ENCODE results near the gene RPL5. TPM values are rescaled to one million over a fixed set of nuclear protein-coding genes. Genes with fewer than 3 reads are reported as not detected.

RPL5 gene
- total RNA-seq, 4 donors from 2014 or later: 1,085 to 2,182 (median 1,790) TPM

GRCh38 chr1:92879316-92879968 is 47.6 kb downstream of the RPL5 start:
- Histone ChIP-seq H3K9me3 (no peaks in the 10 kb centered on the region), H3K4me1 (peaks cover 0 to 28% (median 22%) of the 10 kb centered on the region in 4 donors), H3K36me3 (no peaks in the 10 kb centered on the region), H3K4me3 (no peak overlapping the region), H3K27me3 (no peaks in the 10 kb centered on the region), H3K27ac (replicated peaks in 1 of 4) (no peak overlapping the region)
- WGBS: 73% methylated on average over 4 of the region's 4 CpGs
- intact Hi-C loops (cut with DNase I): no loop called here
- no peak for TF ChIP-seq POLR2AphosphoS5 (IDR thresholded peaks at IDR 0.05)
- DNase-seq (ENCODE audit: extremely low spot score): no peak

GRCh38 chr1:92881391-92881790 is 49.6 kb downstream of the RPL5 start:
- Histone ChIP-seq H3K36me3 (no peaks in the 10 kb centered on the region), H3K9me3 (no peaks in the 10 kb centered on the region), H3K27me3 (no peaks in the 10 kb centered on the region), H3K27ac (replicated peaks in 1 of 4) (no peak overlapping the region), H3K4me3 (no peak overlapping the region), H3K4me1 (peaks cover 0 to 27% (median 21%) of the 10 kb centered on the region in 4 donors)
- TF ChIP-seq POLR2A (IDR thresholded peaks at IDR 0.05; ENCODE audit: low read depth): no peak
- no peak for TF ChIP-seq CTCF (IDR thresholded peaks at IDR 0.05)
- TF ChIP-seq POLR2AphosphoS5 (IDR thresholded peaks at IDR 0.05): no peak
- TF ChIP-seq EP300 (IDR thresholded peaks at IDR 0.05): no peak
- intact Hi-C loops (cut with DNase I): no loop called here
- WGBS: 87% methylated on average over 3 of the region's 3 CpGs
- DNase-seq (ENCODE audit: extremely low spot score): no peak

GRCh38 chr1:92882819-92883218 is 51.0 kb downstream of the RPL5 start:
- no peak overlapping the region for H3K27ac ChIP-seq (replicated peaks in 1 of 4)
- H3K36me3 ChIP-seq: no peaks in the 10 kb centered on the region
- H3K4me3 ChIP-seq: no peak overlapping the region
- H3K4me1 ChIP-seq: peaks cover 0 to 13% (median 6%) of the 10 kb centered on the region in 4 donors
- H3K9me3 ChIP-seq: no peaks in the 10 kb centered on the region
- H3K27me3 ChIP-seq: no peaks in the 10 kb centered on the region
- DNase-seq (ENCODE audit: extremely low spot score): no peak
- no peak for TF ChIP-seq POLR2AphosphoS5 (IDR thresholded peaks at IDR 0.05)
- TF ChIP-seq EP300 (IDR thresholded peaks at IDR 0.05): no peak
- TF ChIP-seq CTCF (IDR thresholded peaks at IDR 0.05): no peak
- TF ChIP-seq POLR2A (IDR thresholded peaks at IDR 0.05; ENCODE audit: low read depth): no peak
- WGBS: 36% methylated on average over 1 of the region's 1 CpG
- intact Hi-C loops (cut with DNase I): no loop called here

GRCh38 chr1:92883297-92883696 is 51.5 kb downstream of the RPL5 start:
- Histone ChIP-seq H3K27me3 (no peaks in the 10 kb centered on the region), H3K36me3 (no peaks in the 10 kb centered on the region), H3K4me3 (no peak overlapping the region), H3K4me1 (peaks cover 0 to 8% (median 3%) of the 10 kb centered on the region in 4 donors), H3K27ac (replicated peaks in 1 of 4) (no peak overlapping the region), H3K9me3 (no peaks in the 10 kb centered on the region)
- no peak for DNase-seq (ENCODE audit: extremely low spot score)
- no peak for TF ChIP-seq EP300 (IDR thresholded peaks at IDR 0.05)
- TF ChIP-seq CTCF (IDR thresholded peaks at IDR 0.05): no peak
- TF ChIP-seq POLR2AphosphoS5 (IDR thresholded peaks at IDR 0.05): no peak
- TF ChIP-seq POLR2A (IDR thresholded peaks at IDR 0.05; ENCODE audit: low read depth): no peak
- intact Hi-C loops (cut with DNase I): no loop called here

- Histone ChIP-seq H3K9me3 (peaks cover 0 to 2% (median under 1%) of the 10 kb centered on the region in 4 donors), H3K4me3 (no peak overlapping the region), H3K36me3 (no peaks in the 10 kb centered on the region), H3K4me1 (peaks cover 0 to 7% (median 3%) of the 10 kb centered on the region in 4 donors), H3K27me3 (no peaks in the 10 kb centered on the region), H3K27ac (replicated peaks in 1 of 4) (no peak overlapping the region)
- no peak for DNase-seq (ENCODE audit: extremely low spot score)
- intact Hi-C loops (cut with DNase I): no loop called here
- 76% methylated on average over 1 of the region's 1 CpG for WGBS
- no peak for TF ChIP-seq POLR2A (IDR thresholded peaks at IDR 0.05; ENCODE audit: low read depth)
- TF ChIP-seq CTCF (IDR thresholded peaks at IDR 0.05): no peak
- TF ChIP-seq POLR2AphosphoS5 (IDR thresholded peaks at IDR 0.05): no peak
- TF ChIP-seq EP300 (IDR thresholded peaks at IDR 0.05): no peak
Observed at GRCh38 chr1:92884195-92884594, 52.4 kb downstream of the RPL5 start.
